ENCODE data around the gene TEAD4.

The TEAD4 gene

DNA sequence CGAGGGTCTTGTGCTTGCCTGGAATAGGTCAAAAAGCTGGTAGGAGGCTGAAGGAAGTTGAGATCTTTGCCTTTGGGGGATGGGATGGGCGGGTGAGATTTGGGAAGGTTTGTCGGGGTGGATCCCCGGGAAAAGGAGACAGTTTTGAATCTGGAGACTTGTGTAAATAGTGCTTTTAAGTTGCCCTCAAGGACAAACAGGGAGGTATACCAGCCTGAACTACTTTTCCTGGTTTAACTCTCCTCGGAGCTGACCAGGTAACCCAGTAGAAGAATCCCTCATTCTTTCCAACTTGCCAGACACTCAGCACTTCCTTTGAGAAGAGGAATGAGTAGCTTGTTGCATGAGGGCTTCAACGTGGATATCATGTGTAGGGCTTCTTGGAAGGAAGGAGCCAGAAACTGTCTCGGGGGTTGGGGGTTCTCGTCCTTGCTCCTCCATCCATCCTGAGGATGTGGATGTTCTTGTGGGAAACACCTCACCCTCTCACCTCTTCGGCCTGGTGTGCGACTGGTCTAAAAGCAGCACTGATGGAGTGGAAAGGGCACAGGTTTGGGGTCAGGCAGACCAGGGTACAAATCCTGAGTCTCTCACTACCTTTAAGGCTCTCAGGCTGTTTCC is 1.9 kb downstream of the TEAD4 start:
- no peak for FAIRE-seq

DNA sequence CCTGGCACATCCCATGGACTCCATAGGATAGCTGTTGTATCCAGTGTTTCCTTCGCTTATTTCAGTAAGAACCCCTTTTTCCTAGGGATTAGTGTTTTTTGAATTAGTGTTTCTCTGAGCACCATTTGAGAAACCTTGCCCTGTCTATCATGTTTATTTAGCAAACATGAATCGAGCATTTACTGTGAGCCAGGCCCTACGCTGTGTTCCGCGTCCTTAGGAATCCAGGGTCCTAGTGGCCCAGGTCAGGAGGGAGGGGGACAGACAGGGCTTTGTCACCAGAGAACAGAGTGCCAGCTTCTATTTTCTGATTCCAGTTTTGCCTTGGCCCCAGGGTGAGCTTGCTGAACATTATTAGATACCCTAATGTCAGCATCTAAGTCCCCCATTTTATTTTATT is 2.5 kb downstream of the TEAD4 start:
- no peak for FAIRE-seq

DNA sequence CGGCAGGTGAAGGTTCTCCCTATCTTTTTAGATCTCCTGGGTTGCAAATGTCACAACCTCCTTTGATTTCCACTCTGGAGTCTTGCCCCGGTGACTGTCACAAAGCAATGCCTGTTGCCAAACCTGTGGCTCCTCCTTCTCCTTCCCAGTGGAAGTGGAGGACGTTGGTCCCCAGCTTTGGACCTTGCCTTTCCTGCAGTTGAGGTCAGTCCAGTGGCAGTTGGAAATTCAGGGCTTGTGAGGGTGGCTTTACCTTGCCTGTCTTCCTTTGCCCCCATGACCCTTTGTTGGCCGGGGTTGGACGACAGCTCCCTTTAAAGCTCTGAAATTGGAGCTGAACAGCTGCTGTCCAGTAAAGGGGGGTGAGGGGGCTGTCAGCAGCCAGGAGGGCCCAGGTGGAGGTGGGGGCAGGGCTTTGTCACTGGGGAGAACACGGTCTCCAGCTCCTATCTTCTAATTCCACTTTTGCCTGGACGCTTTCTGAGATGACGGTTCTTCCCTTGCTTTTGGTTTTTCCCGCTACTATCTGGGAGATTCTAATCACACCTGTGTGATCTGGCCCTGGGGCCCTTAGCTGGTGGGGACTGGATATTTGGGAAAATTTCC is 4.1 kb downstream of the TEAD4 start:
- FAIRE-seq, result no peak

DNA sequence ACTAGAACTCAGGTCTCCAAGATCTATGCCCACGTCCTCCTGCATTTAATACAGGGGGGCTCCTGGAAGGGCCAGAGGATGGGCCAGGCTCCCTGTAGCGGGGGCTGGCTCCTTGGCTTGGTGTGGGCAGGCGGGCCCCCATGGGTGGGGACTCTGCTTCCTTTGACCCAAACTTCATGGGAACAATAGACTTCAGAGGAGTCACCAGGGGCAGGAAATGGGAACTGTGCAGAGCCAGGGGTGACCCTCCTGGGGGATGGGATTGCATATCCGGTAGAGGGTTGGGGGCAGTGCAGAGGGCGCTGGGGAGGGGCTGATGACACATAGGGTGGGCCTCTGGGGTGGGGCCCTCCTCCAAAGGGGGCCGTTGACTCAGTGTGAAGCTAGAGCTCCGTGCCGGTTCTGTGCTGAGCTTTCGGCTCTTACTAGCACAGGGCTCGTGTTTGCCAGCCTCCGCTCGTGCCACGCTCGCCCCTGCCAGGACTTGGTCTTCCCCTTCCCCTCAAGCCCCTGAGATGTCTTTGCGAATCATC is 4.6 kb downstream of the TEAD4 start:
- no peak for FAIRE-seq

GRCh38 chr12:2967651-2968050 is 8.5 kb downstream of the TEAD4 start:
- FAIRE-seq, result no peak

DNA sequence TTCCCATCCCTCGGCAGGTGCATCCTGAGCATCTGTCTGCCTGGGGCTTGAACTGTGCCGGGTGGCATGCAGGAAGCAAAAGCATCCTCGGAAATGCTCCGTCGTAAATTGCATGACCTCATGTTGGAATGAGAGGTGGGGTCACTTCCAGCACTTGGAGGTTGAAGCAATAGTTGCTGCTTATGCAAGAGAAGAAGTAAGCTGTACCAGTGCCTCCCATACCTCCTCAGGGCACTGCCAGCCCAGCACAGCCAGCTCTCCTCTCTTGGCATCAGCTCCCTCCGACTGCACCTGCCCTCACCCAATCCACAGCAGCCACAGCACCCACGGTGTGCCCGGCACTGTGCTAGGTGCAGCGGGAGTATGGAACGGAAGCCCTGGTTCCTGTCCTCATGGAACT is 11.5 kb downstream of the TEAD4 start:
- no peak for FAIRE-seq

GRCh38 chr12:2973566-2973965 is 14.4 kb downstream of the TEAD4 start:
- FAIRE-seq, result no peak

DNA sequence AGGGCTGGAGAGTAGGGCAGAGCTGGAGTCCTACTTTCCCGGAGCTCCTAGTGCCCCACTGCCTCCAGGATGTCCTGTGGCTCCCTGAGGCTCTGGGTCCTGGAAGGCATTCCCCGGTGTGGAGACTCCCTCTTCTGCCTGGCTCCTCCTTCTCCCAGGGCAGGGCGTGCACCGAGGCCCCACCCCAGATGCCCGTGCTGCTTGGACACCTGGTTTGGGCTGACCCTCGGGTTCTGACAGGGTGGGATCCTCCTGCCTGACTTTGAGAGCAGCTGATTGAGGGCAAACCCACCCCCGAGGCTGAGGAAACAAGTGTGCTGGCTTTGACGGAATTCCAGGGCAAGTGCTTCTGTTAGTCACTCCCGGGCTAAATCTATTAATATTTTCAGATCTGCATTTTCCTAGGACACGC is 15.4 kb downstream of the TEAD4 start:
- no peak for FAIRE-seq

- no peak for FAIRE-seq
These were observed 17.4 kb downstream of the TEAD4 start for GRCh38 chr12:2976581-2976996.

GRCh38 chr12:2977776-2978175 is 18.6 kb downstream of the TEAD4 start:
- no peak for FAIRE-seq

- FAIRE-seq, result no peak
These were observed 20.6 kb downstream of the TEAD4 start for GRCh38 chr12:2979806-2980205.

DNA sequence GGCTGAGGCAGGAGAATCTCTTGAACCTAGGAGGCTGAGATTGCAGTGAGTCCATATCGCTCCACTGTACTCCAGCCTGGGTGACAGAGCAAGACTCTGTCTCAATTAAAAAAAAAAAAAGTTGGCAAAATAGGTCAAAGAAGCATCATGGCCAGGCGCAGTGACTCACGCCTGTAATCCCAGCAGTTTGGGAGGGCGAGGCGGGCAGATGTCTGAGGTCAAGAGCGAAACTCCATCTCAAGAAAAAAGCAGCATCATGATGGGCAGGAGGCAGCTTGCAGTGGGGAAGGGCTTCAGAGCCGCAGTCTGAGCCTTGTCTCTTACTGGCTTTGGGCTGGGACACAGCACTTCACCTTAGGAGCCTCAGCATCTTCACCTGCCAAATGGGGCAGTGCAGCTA is 21.4 kb downstream of the TEAD4 start:
- no peak for FAIRE-seq

- FAIRE-seq, result no peak
These were observed 23.2 kb downstream of the TEAD4 start for GRCh38 chr12:2982361-2982760.

- FAIRE-seq, result no peak
These were observed 25.1 kb downstream of the TEAD4 start for GRCh38 chr12:2984249-2984648.

DNA sequence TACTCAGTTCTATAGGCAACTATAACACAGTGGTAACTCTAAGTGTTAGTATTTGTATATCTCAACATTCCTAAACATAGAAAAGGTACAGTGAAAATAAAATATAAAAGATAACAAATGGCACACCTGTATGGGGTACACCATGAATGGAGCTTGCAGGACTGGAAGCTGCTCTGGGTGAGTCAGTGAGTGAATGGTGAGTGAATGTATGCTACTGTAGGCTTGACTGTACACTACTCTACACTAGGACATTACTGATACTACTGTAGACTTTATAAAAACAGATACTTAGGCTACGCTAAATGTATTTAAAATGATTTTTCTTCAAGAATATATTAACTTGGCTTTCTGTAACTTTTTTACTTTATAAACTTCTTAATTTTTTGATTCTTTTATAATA is 25.5 kb downstream of the TEAD4 start:
- no peak for FAIRE-seq

DNA sequence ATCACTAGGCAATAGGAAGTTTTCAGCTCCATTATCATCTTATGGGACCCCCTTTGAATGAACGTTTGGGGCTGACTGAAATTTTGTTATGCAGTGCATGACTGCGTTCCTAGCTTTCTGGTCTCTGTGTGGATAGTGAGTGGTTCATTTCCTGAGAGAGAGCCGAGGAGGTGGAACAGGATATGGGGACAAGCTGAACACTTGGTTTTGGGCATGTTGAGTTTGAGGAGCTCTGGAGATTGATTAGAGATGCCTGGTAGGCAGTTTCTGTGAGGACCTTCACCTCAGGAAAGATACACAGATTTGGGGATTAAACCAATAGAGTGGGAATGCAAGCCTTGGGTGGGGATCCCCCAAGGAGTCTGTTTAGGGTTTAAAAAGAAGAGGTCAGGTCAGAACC is 27.7 kb downstream of the TEAD4 start:
- FAIRE-seq, result no peak

GRCh38 chr12:2988494-2988893 is 29.3 kb downstream of the TEAD4 start:
- no peak for FAIRE-seq

GRCh38 chr12:2992724-2993123 is 33.5 kb downstream of the TEAD4 start:
- no peak for FAIRE-seq

- FAIRE-seq, result no peak
These were observed 38.9 kb downstream of the TEAD4 start for GRCh38 chr12:2997989-2998670.

DNA sequence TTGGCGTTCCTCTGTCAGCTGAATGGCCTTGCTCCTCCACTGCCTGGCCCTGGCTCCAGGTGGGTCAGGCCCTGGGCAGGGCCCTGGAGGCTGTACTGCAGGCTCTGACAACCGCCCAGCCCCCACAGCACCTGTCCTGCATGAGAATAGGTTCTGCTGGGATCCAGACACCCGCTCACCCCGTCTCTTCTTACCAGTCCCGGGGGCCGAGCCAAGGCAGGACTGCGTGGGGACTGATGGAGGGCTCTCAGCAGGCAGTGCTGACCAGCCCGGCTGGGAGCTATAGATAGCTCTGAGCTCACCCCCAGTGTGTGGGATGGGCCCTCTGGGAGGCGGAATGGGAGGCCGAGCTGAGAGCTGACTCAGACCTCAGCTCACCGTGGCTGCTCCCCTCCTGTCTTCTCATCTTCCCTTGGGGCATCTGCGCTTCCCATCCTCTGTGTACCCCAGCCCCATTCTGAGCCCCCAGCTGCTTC is 39.6 kb downstream of the TEAD4 start:
- no peak for FAIRE-seq

DNA sequence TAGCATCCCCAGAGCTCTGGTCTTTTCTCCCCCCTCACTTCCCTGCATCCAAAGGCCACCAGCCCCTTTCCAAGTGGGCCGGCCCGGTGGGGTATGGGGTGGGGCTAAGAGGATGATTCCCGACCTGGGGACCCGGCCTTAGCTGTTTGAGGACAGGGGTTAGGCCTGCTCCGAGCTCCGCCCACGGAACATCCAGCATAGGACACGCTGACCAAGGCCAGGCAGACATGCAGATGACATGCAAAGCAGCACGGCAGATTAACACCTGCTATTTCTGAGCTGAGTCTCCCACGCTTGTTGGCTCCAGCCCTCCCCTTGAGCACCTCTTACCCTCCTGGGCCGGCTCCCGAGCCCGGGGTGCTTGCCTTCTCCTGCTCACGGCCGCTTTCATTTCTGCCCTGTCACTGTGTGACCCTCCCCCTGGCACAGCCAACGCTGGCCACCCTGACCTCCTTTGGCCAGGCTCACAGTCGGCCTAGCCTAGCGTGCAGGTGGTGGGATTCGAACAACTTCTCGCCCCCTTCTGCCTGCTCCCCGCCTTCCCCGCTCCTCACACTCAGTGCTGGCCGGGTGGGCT is 40.2 kb downstream of the TEAD4 start:
- no peak for FAIRE-seq

DNA sequence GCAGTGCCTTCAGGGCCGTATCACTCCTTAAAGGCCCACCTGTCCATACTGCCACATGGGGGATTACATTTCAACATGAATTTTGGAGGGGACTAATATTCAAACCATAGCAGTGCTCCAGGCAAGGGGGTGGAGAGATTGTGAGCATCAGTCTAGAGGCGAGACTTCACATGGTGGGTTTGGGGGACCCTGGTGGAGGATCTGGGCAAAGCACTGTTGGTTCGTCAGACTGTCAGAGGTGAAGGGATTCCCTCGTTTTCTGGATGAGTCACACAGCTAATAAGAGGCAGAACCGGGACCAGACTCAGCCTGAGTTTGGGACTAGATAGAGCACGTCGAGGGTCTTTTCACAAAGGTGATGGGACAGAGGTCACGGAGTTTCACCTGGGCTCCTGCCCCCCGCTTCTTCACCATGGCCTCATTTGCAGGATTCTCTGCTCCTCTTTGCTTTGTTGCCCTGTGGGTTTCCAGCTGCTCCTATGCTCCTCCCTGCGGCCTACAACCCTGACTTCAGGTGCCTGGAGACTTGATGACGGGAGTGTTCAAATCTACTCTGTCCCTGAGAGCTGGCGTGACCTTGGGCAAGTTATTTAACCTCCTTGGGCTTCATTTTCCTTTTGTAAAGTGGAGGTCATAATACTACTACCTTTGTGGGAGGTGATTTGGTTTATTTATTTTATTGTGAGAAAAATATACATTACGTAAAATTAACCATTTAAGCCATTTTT is 41.5 kb downstream of the TEAD4 start:
- no peak for FAIRE-seq

DNA sequence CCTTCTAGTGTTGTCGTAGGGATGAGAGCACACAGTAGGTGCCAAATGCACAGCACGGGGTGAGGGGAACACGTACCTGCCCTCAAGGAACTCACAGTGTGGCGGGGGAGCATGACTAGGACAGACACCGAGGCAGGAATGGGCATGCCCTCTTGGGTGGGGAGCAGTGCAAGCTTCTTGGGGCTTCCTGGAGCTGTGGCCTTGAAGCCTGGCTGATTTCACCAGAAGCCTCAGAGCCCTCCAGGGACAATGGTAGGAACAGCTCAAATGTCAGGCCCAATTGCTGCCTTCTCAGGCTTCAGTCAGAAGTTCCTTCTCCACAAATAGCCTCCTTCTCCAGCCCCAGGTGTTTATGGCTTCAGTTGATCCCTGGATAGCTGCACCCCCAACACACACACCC is 43.4 kb downstream of the TEAD4 start:
- FAIRE-seq, result no peak
